HCT116 (cell line): ENCODE results near the gene FGD5. TPM values are rescaled to one million over a fixed set of nuclear protein-coding genes. Genes with fewer than 3 reads are reported as not detected.

Experiments used
- ATAC-seq: fragments of 200-7000 bp; cut with Tn5 transposase; 2 replicates; pipeline ENCODE4 v1.9.1; 2020; ENCODE audit warnings: mild to moderate bottlenecking, moderate library complexity
- BruUV-seq: library from RNA; stranded (reverse); fragments of 400-500 nt; replicated peaks from 2 replicates; lab custom pipeline; 2021; lab: Mats Ljungman, UMichigan
- CTCF ChIA-PET: fragments of 300-600 bp; sonication (Branson Sonifier 250); formaldehyde crosslinking; loops from one replicate; lab custom pipeline; 2021; ENCODE audit warnings: antibody characterized with exemption; lab: Charles Lee
- POLR2A ChIA-PET: fragments of 300-600, 350-600 bp; sonication (Branson Sonifier 250); formaldehyde crosslinking; loops from one replicate; lab custom pipeline; 2021; ENCODE audit warnings: antibody characterized with exemption; lab: Charles Lee
- RAD21 ChIA-PET, 2 experiments: fragments of 300-600 bp; sonication (Branson Sonifier 250); formaldehyde crosslinking; loops; one replicate each; lab custom pipeline; 2023; ENCODE audit warnings: low total read pairs in 2 of 2; ENCODE audit not compliant: uncharacterized antibody in 2 of 2, unreplicated experiment in 2 of 2, low non-redundant PET in 1 of 2; lab: Charles Lee
- DNase-seq: peaks from one replicate; pipeline ENCODE4 v3.0.0-alpha.2; 2010; ENCODE audit warnings: low read depth, low spot score
- H2AFZ ChIP-seq: fragments of 200-600 bp; shearing (Covaris generic), sonication (generic); 2 replicates; pipeline ENCODE4 v1.6.1; 2017; ENCODE audit warnings: low read depth, mixed run types, mixed read lengths, antibody characterized with exemption, low read length; ENCODE audit not compliant: poor library complexity, severe bottlenecking
- H3K27ac ChIP-seq: 2 replicates; pipeline ENCODE4 v1.5.1; 2012; ENCODE audit warnings: low read depth, low read length
- H3K27me3 ChIP-seq: fragments of 200-600 bp; sonication (generic); 2 replicates; pipeline ENCODE4 v1.6.1; 2016; ENCODE audit warnings: mixed run types, low read length, mixed read lengths; ENCODE audit not compliant: insufficient read depth
- H3K36me3 ChIP-seq, 2 experiments: fragments of 200-500 bp in 1 of 2; fragments of 200-600 bp in 1 of 2; sonication (Bioruptor generic) in 1 of 2; sonication (generic) in 1 of 2; 2 replicates each; pipeline versions ENCODE4 v1.5.1 to v1.6.1; 2014 to 2016; ENCODE audit warnings: low read length in 2 of 2, inconsistent platforms in 1 of 2, mixed read lengths in 1 of 2, mixed run types in 1 of 2; ENCODE audit not compliant: insufficient read depth in 2 of 2, control insufficient read depth in 1 of 2
- H3K4me1 ChIP-seq, 2 experiments: fragments of 200-600 bp in 1 of 2; sonication (generic) in 1 of 2; 2 replicates each; pipeline versions ENCODE4 v1.5.1 to v1.6.1; 2012 to 2017; ENCODE audit warnings: low read length in 2 of 2, inconsistent platforms in 1 of 2, mild to moderate bottlenecking in 1 of 2, mixed read lengths in 1 of 2, mixed run types in 1 of 2, moderate library complexity in 1 of 2; ENCODE audit not compliant: insufficient read depth in 2 of 2, control insufficient read depth in 1 of 2
- H3K4me2 ChIP-seq: fragments of 200-600 bp; sonication (generic); 2 replicates; pipeline ENCODE4 v1.6.1; 2017; ENCODE audit warnings: mixed run types, low read length, mixed read lengths
- H3K4me3 ChIP-seq, 2 experiments: fragments of 200-600 bp in 1 of 2; sonication (generic) in 1 of 2; replicated peaks in 1 of 2; 2 replicates each; pipeline ENCODE4 v1.5.1; 2011 to 2016; ENCODE audit warnings: low read length in 2 of 2, control low read depth in 1 of 2, low read depth in 1 of 2, mild to moderate bottlenecking in 1 of 2, mixed read lengths in 1 of 2, mixed run types in 1 of 2
- H3K79me2 ChIP-seq: fragments of 200-600 bp; sonication (generic); 2 replicates; pipeline ENCODE4 v1.6.1; 2017; ENCODE audit warnings: mild to moderate bottlenecking, mixed run types, low read length, moderate library complexity, mixed read lengths; ENCODE audit not compliant: insufficient read depth
- H3K9ac ChIP-seq: fragments of 200-600 bp; sonication (generic); 2 replicates; pipeline ENCODE4 v1.6.1; 2016; ENCODE audit warnings: low read length, mixed read lengths
- H3K9me2 ChIP-seq: fragments of 200-600 bp; sonication (generic), shearing (Covaris generic); 2 replicates; pipeline ENCODE4 v1.6.1; 2017; ENCODE audit warnings: mixed run types, mild to moderate bottlenecking, moderate library complexity; ENCODE audit not compliant: insufficient read depth
- H3K9me3 ChIP-seq, 2 experiments: fragments of 200-500 bp in 1 of 2; fragments of 200-600 bp in 1 of 2; sonication (Bioruptor generic) in 1 of 2; sonication (generic) in 1 of 2; 2 replicates each; pipeline ENCODE4 v1.6.1; 2014 to 2017; ENCODE audit warnings: low read length in 2 of 2, mixed read lengths in 2 of 2, inconsistent platforms in 1 of 2, low read depth in 1 of 2, mild to moderate bottlenecking in 1 of 2, mixed run types in 1 of 2, moderate library complexity in 1 of 2; ENCODE audit not compliant: control insufficient read depth in 1 of 2, insufficient read depth in 1 of 2
- H4K20me1 ChIP-seq: fragments of 200-600 bp; sonication (generic), shearing (Covaris generic); 2 replicates; pipeline ENCODE4 v1.6.1; 2017; ENCODE audit warnings: mixed run types, mild to moderate bottlenecking, moderate library complexity; ENCODE audit not compliant: insufficient read depth
- CTCF ChIP-seq, 3 experiments: fragments of 200-600 bp in 1 of 3; sonication (generic) in 1 of 3; IDR thresholded peaks in 2 of 3; conservative IDR thresholded peaks in 1 of 3; 2 replicates each; pipeline ENCODE4 v1.5.1; 2012 to 2017; ENCODE audit warnings: low read depth in 2 of 3, low read length in 2 of 3, antibody characterized with exemption in 1 of 3, borderline replicate concordance in 1 of 3, control low read depth in 1 of 3, mild to moderate bottlenecking in 1 of 3, mixed read lengths in 1 of 3, mixed run types in 1 of 3, moderate library complexity in 1 of 3; ENCODE audit not compliant: insufficient read depth in 1 of 3
- EGR1 ChIP-seq: IDR thresholded peaks from 2 replicates; pipeline ENCODE4 v1.6.1; 2012; ENCODE audit warnings: low read depth
- REST ChIP-seq: IDR thresholded peaks from 2 replicates; pipeline ENCODE4 v1.6.1; 2012; ENCODE audit warnings: low read depth
- intact Hi-C: fragments of 100-400 bp; cut with micrococcal nuclease; formaldehyde crosslinking; loops from 2 replicates; pipeline ENCODE4 v1.10.0; 2022
- total RNA-seq: library from RNA; stranded (reverse); gene quantifications from one replicate; pipeline ENCODE4 v1.2.1, GENCODE V29; 2021; ENCODE audit not compliant: unreplicated experiment
- TF ChIP-seq, protein P1 (sequence below): IDR thresholded peaks from 2 replicates; pipeline ENCODE4 v1.6.1; 2012

The FGD5 gene
- total RNA-seq, 1 experiment from 2014 or later = 0.22 TPM

GRCh38 chr3:14841836-14842235 is 23.1 kb downstream of the FGD5 start (continued):
- TF ChIP-seq CTCF (IDR thresholded peaks at IDR 0.05 in 2 of 3, conservative IDR thresholded peaks at IDR 0.05 in 1 of 3; ENCODE audit: borderline replicate concordance in 1 of 3, insufficient read depth in 1 of 3, low read depth in 2 of 3, low read length in 2 of 3) (no peak), REST (no peak)

DNA sequence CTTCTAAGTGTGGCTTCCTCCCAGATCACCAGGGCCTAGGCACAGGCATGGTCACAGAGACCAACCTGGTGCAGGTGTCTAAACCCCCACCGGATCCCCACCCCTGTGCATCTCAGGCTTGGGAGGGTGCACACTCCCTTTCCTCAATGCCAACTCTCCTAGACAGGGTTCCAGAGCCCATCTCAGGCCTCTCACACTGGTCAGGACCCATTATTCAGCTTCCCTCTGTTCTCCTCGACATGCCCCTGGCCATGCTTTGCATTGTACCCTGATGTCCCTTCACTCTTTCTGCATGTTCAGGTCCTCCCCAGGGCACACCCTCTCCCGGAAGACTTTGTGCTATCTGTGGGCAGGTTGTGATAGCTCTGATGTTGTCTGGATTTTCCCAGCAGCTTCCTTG is 23.5 kb downstream of the FGD5 start:
- H3K27me3 ChIP-seq = peaks cover 5% of the 10 kb centered on the region; the same call in 1 of the 2 replicates
- H3K27ac ChIP-seq = no peak overlapping the region
- CTCF ChIA-PET = no interaction called here
- intact Hi-C loops = no loop called here
- DNase-seq = no peak
- TF ChIP-seq EGR1 = no peak
- TF ChIP-seq, protein P1, sequence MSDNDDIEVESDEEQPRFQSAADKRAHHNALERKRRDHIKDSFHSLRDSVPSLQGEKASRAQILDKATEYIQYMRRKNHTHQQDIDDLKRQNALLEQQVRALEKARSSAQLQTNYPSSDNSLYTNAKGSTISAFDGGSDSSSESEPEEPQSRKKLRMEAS = no peak
- POLR2A ChIA-PET = no interaction called here
- H2AFZ ChIP-seq = no peak overlapping the region
- no peak for ATAC-seq
- H3K9me2 ChIP-seq = no peaks in the 10 kb centered on the region
- H3K9ac ChIP-seq = no peak overlapping the region
- H3K4me1 ChIP-seq = 0 out of 4 replicates have a peak, but pooled peaks cover 0 to under 1% of the 10 kb centered on the region in 2 experiments
- RAD21 ChIA-PET = no interaction called here
- no peaks in the 10 kb centered on the region for H3K36me3 ChIP-seq
- H3K4me3 ChIP-seq = no peak overlapping the region
- no peaks in the 10 kb centered on the region for H3K79me2 ChIP-seq
- H4K20me1 ChIP-seq = no peaks in the 10 kb centered on the region
- H3K9me3 ChIP-seq = no peaks in the 10 kb centered on the region
- H3K4me2 ChIP-seq = no peak overlapping the region
- BruUV-seq = no TSS peak
